ENCODE measurements around the gene KLF12.

DNA sequence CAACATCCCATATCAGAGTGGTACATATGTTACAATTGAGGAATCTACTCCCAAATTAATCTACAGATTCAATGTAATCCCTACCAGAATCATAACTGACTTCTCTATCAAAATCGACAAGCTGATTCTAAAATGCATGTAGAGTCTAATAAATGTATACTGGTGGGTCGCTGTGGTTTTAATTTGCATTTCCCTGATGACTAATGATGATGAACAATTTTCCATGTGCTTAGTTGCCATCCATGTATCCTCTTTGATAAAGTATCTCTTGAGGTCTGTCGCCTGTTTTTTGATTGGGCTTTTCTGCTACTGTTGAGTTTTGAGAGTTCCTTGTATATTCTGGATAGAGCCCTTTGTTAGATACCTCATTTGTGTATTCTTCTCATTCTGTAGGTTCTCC lies 43.8 kb downstream of the KLF12 start:
- TF ChIP-seq, protein P1, sequence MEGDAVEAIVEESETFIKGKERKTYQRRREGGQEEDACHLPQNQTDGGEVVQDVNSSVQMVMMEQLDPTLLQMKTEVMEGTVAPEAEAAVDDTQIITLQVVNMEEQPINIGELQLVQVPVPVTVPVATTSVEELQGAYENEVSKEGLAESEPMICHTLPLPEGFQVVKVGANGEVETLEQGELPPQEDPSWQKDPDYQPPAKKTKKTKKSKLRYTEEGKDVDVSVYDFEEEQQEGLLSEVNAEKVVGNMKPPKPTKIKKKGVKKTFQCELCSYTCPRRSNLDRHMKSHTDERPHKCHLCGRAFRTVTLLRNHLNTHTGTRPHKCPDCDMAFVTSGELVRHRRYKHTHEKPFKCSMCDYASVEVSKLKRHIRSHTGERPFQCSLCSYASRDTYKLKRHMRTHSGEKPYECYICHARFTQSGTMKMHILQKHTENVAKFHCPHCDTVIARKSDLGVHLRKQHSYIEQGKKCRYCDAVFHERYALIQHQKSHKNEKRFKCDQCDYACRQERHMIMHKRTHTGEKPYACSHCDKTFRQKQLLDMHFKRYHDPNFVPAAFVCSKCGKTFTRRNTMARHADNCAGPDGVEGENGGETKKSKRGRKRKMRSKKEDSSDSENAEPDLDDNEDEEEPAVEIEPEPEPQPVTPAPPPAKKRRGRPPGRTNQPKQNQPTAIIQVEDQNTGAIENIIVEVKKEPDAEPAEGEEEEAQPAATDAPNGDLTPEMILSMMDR (IDR thresholded peaks at IDR 0.05) = no peak
- TF ChIP-seq POLR2A (IDR thresholded peaks at IDR 0.05) (no peak), EP300 (IDR thresholded peaks at IDR 0.05) (no peak)

Measured in tibial nerve (tissue), 4 donors.